ENCODE data around the gene GALNT9. TPM values are rescaled to one million over a fixed set of nuclear protein-coding genes. Genes with fewer than 3 reads are reported as not detected.

The GALNT9 gene
- total and polyA plus RNA-seq, 7 donors: 0.28 to 5.0 (median 2.8) TPM; not detected in 2

GRCh38 chr12:132247718-132248452 is 81.5 kb downstream of the GALNT9 start:
- H3K4me3 ChIP-seq: no peak overlapping the region
- intact Hi-C loops (cut with DNase I): no loop called here
- no peak overlapping the region for H3K27ac ChIP-seq
- no peaks in the 10 kb centered on the region for H3K27me3 ChIP-seq
- TF ChIP-seq EP300 (IDR thresholded peaks at IDR 0.05) (no peak), POLR2A (IDR thresholded peaks at IDR 0.05) (no peak)
- WGBS, 2 donors: 94% methylated on average over 35 of the region's 35 CpGs
- no peak for DNase-seq
- H3K4me1 ChIP-seq: no peaks in the 10 kb centered on the region
- H3K9me3 ChIP-seq: no peaks in the 10 kb centered on the region
- H3K36me3 ChIP-seq: no peaks in the 10 kb centered on the region

GRCh38 chr12:132246997-132247717 is 82.2 kb downstream of the GALNT9 start:
- DNase-seq: no peak
- no peaks in the 10 kb centered on the region for H3K9me3 ChIP-seq
- H3K27me3 ChIP-seq: no peaks in the 10 kb centered on the region
- H3K36me3 ChIP-seq: no peaks in the 10 kb centered on the region
- intact Hi-C loops (cut with DNase I): no loop called here
- no peak overlapping the region for H3K27ac ChIP-seq
- TF ChIP-seq POLR2AphosphoS5 (IDR thresholded peaks at IDR 0.05): no peak
- no peak for TF ChIP-seq EP300 (IDR thresholded peaks at IDR 0.05)
- no peak for TF ChIP-seq CTCF (IDR thresholded peaks at IDR 0.05)
- TF ChIP-seq POLR2A (IDR thresholded peaks at IDR 0.05): no peak
- WGBS, 2 donors: 90 to 92% methylated on average over 27 of the region's 27 CpGs
- H3K4me3 ChIP-seq: no peak overlapping the region
- H3K4me1 ChIP-seq: no peaks in the 10 kb centered on the region

- Histone ChIP-seq H3K27ac (no peak overlapping the region), H3K36me3 (no peaks in the 10 kb centered on the region), H3K4me3 (no peak overlapping the region), H3K4me1 (no peaks in the 10 kb centered on the region), H3K9me3 (no peaks in the 10 kb centered on the region), H3K27me3 (peaks cover 0 to under 1% (median 0%) of the 10 kb centered on the region in 3 donors)
- DNase-seq: no peak
- 82 to 86% methylated on average over 28 of the region's 28 CpGs for WGBS, 2 donors
- TF ChIP-seq POLR2AphosphoS5 (IDR thresholded peaks at IDR 0.05) (no peak), CTCF (IDR thresholded peaks at IDR 0.05) (no peak), POLR2A (IDR thresholded peaks at IDR 0.05) (no peak), EP300 (IDR thresholded peaks at IDR 0.05) (no peak)
- intact Hi-C loops (cut with DNase I): no loop called here
Observed at GRCh38 chr12:132245521-132246101, 83.8 kb downstream of the GALNT9 start.

GRCh38 chr12:132244724-132245295 is 84.6 kb downstream of the GALNT9 start:
- whole genome bisulfite sequencing, 2 donors: 50 to 77% methylated on average over 22 of the region's 22 CpGs
- DNase-seq: peak; percentile 33
- intact Hi-C loops (cut with DNase I): no loop called here
- Histone ChIP-seq H3K9me3 (no peaks in the 10 kb centered on the region), H3K36me3 (no peaks in the 10 kb centered on the region), H3K27me3 (peaks cover 0 to 8% (median 0%) of the 10 kb centered on the region in 3 donors), H3K4me1 (no peaks in the 10 kb centered on the region), H3K4me3 (no peak overlapping the region), H3K27ac (no peak overlapping the region)
- no peak for TF ChIP-seq POLR2AphosphoS5 (IDR thresholded peaks at IDR 0.05)
- TF ChIP-seq POLR2A (IDR thresholded peaks at IDR 0.05): no peak
- TF ChIP-seq EP300 (IDR thresholded peaks at IDR 0.05): no peak
- TF ChIP-seq CTCF (IDR thresholded peaks at IDR 0.05): no peak

Data from sigmoid colon (tissue), 7 donors.